Testis (tissue), 3 donors: ENCODE measurements around the gene CTNNA1. TPM values are rescaled to one million over a fixed set of nuclear protein-coding genes. Genes with fewer than 3 reads are reported as not detected.

Experiments
- DNase-seq: peaks from one replicate; pipeline ENCODE4 v3.0.0-alpha.2; 2019
- H3K27ac ChIP-seq, 2 donors: fragments of 200-600 bp; sonication (generic); one replicate each; pipeline ENCODE4 v1.5.1; 2019
- H3K27me3 ChIP-seq: fragments of 200-600 bp; sonication (generic); one replicate; pipeline ENCODE4 v1.5.1; 2019
- H3K36me3 ChIP-seq: fragments of 200-600 bp; sonication (generic); one replicate; pipeline ENCODE4 v1.5.1; 2017; ENCODE audit warnings: low read depth; ENCODE audit errors: missing control alignments
- H3K4me1 ChIP-seq: fragments of 200-600 bp; sonication (generic); one replicate; pipeline ENCODE4 v1.5.1; 2019
- H3K4me3 ChIP-seq, 2 donors: fragments of 200-600 bp; sonication (generic); one replicate each; pipeline ENCODE4 v1.5.1; 2017 to 2019
- H3K9me3 ChIP-seq: fragments of 200-600 bp; sonication (generic); one replicate; pipeline ENCODE4 v1.5.1; 2017
- POLR2A ChIP-seq: fragments of 450-650 bp; IDR thresholded peaks from one replicate; pipeline ENCODE4 v1.6.1; 2017; ENCODE audit warnings: antibody characterized with exemption, mild to moderate bottlenecking, moderate library complexity
- WGBS, 2 donors: methylation state at CpG; one replicate each; pipeline ENCODE4 v1.1.5; 2018; 5-methylcytosine and 5-hydroxymethylcytosine counted together
- intact Hi-C: fragments of 100-400 bp; cut with DNase I; formaldehyde crosslinking; loops from one replicate; pipeline ENCODE4 v1.15.1; 2023; ENCODE audit warnings: low total_unique reads
- polyA plus RNA-seq: library from polyadenylated mRNA; stranded (reverse); fragments of 350-450 nt; fragmentation: Illumina TruSeq; extraction: RNeasy Lipid Tissue Mini Kit (QIAGEN cat#74804); gene quantifications from one replicate; pipeline ENCODE4 v1.2.3, GENCODE V29; 2014; ENCODE audit warnings: low read depth, low replicate concordance; ENCODE audit not compliant: insufficient read depth
- total RNA-seq, 2 donors: library from RNA; depleted of rRNA; stranded (reverse); fragments of >200 nt; gene quantifications; one replicate each; pipeline ENCODE4 v1.2.3, GENCODE V29; 2016
- TF ChIP-seq, protein P1 (sequence below), 3 experiments: fragments of 450-650 bp in 2 of 3; fragments of 200-600 bp in 1 of 3; sonication (generic) in 1 of 3; IDR thresholded peaks; one replicate each; pipeline ENCODE4 v1.5.1; 2016 to 2019; ENCODE audit warnings: antibody characterized with exemption in 3 of 3, mild to moderate bottlenecking in 2 of 3, moderate library complexity in 1 of 3

The CTNNA1 gene
- total and polyA plus RNA-seq, 3 donors from 2014 or later: 107 to 154 (median 135) TPM

DNA sequence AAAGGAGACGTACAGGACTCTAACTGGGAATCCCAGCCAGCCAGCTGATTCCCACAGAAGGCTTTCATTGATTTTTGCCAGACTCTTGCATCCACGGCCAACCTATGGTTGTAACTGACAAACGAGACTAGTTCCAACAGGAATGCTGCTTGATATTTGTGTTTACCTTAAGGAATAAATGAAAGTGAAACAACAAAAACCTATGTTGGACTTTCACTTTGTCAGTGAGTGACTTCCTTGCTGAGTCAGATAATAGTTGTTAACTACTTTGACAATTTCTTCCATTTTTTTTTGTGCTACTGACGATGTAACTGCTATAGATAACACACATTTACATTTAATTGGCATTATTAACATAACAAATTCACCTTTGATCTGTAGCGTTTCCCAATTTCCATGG lies 185.3 kb downstream of the CTNNA1 start:
- Histone ChIP-seq H3K4me1 (peaks cover 4% of the 10 kb centered on the region), H3K27me3 (no peaks in the 10 kb centered on the region), H3K36me3 (peaks cover 3% of the 10 kb centered on the region), H3K4me3 (no peak overlapping the region), H3K27ac (no peak overlapping the region), H3K9me3 (no peaks in the 10 kb centered on the region)
- no peak for TF ChIP-seq POLR2A
- TF ChIP-seq, protein P1, sequence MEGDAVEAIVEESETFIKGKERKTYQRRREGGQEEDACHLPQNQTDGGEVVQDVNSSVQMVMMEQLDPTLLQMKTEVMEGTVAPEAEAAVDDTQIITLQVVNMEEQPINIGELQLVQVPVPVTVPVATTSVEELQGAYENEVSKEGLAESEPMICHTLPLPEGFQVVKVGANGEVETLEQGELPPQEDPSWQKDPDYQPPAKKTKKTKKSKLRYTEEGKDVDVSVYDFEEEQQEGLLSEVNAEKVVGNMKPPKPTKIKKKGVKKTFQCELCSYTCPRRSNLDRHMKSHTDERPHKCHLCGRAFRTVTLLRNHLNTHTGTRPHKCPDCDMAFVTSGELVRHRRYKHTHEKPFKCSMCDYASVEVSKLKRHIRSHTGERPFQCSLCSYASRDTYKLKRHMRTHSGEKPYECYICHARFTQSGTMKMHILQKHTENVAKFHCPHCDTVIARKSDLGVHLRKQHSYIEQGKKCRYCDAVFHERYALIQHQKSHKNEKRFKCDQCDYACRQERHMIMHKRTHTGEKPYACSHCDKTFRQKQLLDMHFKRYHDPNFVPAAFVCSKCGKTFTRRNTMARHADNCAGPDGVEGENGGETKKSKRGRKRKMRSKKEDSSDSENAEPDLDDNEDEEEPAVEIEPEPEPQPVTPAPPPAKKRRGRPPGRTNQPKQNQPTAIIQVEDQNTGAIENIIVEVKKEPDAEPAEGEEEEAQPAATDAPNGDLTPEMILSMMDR (IDR thresholded peaks at IDR 0.05): no peak
- DNase-seq: no peak
- WGBS, 2 donors: 85 to 89% methylated on average over 5 of the region's 5 CpGs
- intact Hi-C loops: no loop called here

DNA sequence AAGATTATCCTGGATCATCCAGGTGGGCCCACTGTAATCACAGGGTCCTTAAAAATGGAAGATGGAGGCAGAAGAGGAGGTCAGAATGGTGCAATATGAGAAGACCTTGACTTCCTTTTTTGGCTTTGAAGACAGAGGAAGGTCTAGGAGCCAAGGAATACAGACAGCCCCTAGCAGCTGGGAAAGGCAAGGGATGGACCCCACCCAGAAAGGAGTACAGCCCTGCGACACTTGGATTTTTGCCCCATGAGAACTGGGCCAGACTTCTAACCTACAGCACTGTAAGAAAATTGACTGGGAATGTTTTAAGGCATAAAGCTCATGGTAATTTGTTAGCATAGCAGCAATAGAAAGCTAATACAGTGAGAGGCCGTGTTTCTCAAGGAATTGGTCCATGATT lies 188.8 kb downstream of the CTNNA1 start:
- 65 to 78% methylated on average over 2 of the region's 2 CpGs for WGBS, 2 donors
- intact Hi-C loops: no loop called here
- H3K9me3 ChIP-seq: no peaks in the 10 kb centered on the region
- DNase-seq: no peak
- no peak overlapping the region for H3K4me3 ChIP-seq
- H3K4me1 ChIP-seq: no peaks in the 10 kb centered on the region
- H3K27me3 ChIP-seq: no peaks in the 10 kb centered on the region
- TF ChIP-seq POLR2A: no peak
- TF ChIP-seq, protein P1 (IDR thresholded peaks at IDR 0.05): no peak
- H3K36me3 ChIP-seq: no peaks in the 10 kb centered on the region
- H3K27ac ChIP-seq: no peak overlapping the region

DNA sequence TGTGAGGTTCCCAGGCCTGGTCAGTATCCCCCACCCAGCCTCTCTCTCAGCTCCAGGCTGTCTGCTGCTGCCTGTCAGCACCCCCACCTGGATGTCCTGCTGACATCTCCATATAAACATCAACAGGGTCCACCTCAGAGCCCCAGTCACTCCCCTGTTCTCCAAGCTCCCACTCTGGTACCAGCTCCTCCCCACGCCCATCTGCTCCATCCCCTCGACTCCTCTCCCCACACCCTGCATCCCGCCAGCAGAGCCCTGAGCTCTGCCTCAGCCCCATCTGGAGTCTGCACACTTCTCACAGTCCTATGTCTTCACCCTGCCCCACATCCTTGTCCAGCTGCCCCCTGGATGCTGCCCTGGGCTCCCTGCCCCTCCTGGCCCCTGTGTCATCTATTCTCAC lies 189.6 kb downstream of the CTNNA1 start:
- H3K4me1 ChIP-seq: no peaks in the 10 kb centered on the region
- intact Hi-C loops: no loop called here
- WGBS, 2 donors: 86 to 88% methylated on average over 3 of the region's 3 CpGs
- H3K36me3 ChIP-seq: no peaks in the 10 kb centered on the region
- no peaks in the 10 kb centered on the region for H3K9me3 ChIP-seq
- no peak for TF ChIP-seq POLR2A
- TF ChIP-seq, protein P1 (IDR thresholded peaks at IDR 0.05): no peak
- H3K27ac ChIP-seq: no peak overlapping the region
- no peak overlapping the region for H3K4me3 ChIP-seq
- H3K27me3 ChIP-seq: no peaks in the 10 kb centered on the region
- DNase-seq: no peak

DNA sequence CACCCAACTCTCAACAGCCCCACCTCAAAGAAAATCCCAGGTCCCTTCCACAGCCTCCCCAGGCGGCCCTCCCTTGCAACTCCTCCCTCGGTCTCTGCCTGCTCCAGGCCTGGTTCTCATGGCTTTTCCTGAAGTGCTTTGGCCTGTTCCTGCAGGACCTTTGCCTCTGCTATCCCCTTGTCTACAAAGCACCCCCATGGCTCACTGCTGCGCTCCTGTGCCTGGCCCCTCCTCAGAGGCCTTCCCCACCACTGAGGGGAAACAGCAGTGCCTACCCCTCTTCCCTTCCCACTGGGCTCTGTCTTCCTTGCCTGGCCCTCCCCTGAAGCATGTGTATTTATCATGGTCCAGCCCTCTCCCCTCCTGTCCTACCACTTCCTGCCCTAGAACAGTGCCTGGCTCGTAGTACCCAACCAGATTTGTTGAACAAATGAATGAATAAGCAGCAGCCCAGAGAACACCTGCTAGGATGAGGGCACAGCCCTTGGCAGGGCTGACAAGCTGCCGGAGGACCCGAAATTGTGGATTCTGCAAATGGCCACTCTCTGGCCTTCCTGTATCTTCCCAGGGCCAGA lies 190.5 kb downstream of the CTNNA1 start:
- TF ChIP-seq, protein P1 (IDR thresholded peaks at IDR 0.05): no peak
- TF ChIP-seq POLR2A: no peak
- peaks cover 7% of the 10 kb centered on the region for H3K4me1 ChIP-seq
- intact Hi-C loops: no loop called here
- no peaks in the 10 kb centered on the region for H3K27me3 ChIP-seq
- no peak overlapping the region for H3K27ac ChIP-seq
- no peaks in the 10 kb centered on the region for H3K9me3 ChIP-seq
- H3K36me3 ChIP-seq: no peaks in the 10 kb centered on the region
- DNase-seq: no peak
- no peak overlapping the region for H3K4me3 ChIP-seq
- whole genome bisulfite sequencing, 2 donors: 90 to 94% methylated on average over 4 to 6 of the region's 6 CpGs
